ENCODE data around the gene LSG1.

DNA sequence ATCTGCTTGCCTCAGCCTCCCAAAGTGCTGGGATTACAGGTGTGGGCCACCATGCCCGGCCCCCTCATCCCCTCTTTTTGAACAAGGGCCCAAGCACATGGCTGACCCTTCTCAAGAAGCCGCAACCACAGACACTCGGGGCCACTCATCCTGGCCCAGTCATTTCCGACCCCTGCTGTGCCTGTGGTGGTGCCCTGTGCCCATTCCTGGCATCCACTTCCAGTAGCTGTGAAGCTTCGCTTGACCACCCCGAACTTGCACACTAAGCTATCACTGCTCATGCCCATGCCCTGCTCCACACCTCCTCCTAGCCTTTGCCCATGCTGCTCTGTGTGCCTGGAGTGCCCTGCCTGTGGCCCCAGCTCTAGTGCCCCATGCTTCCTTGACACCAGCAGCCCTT lies 47.0 kb downstream of the LSG1 start:
- no peak for TF ChIP-seq POLR2A (IDR thresholded peaks at IDR 0.05; ENCODE audit: borderline replicate concordance, extremely low read depth, insufficient read depth, insufficient read length)
- no peak for TF ChIP-seq ZFX (IDR thresholded peaks at IDR 0.05)
- TF ChIP-seq, protein P1, sequence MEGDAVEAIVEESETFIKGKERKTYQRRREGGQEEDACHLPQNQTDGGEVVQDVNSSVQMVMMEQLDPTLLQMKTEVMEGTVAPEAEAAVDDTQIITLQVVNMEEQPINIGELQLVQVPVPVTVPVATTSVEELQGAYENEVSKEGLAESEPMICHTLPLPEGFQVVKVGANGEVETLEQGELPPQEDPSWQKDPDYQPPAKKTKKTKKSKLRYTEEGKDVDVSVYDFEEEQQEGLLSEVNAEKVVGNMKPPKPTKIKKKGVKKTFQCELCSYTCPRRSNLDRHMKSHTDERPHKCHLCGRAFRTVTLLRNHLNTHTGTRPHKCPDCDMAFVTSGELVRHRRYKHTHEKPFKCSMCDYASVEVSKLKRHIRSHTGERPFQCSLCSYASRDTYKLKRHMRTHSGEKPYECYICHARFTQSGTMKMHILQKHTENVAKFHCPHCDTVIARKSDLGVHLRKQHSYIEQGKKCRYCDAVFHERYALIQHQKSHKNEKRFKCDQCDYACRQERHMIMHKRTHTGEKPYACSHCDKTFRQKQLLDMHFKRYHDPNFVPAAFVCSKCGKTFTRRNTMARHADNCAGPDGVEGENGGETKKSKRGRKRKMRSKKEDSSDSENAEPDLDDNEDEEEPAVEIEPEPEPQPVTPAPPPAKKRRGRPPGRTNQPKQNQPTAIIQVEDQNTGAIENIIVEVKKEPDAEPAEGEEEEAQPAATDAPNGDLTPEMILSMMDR (IDR thresholded peaks at IDR 0.05 in 2 of 3, conservative IDR thresholded peaks at IDR 0.05 in 1 of 3; ENCODE audit: borderline replicate concordance in 1 of 3, insufficient read depth in 1 of 3, low read depth in 2 of 3, low read length in 2 of 3), result no peak

Data from HCT116 (cell line).